Middle frontal gyrus (tissue), 1 donor: ENCODE data around the gene DHX32.

Experiments
- DNase-seq: peaks from one replicate; pipeline ENCODE4 v3.0.0-alpha.2; 2015; ENCODE audit warnings: low spot score; ENCODE audit errors: extremely low spot score

Gene DHX32

DNA sequence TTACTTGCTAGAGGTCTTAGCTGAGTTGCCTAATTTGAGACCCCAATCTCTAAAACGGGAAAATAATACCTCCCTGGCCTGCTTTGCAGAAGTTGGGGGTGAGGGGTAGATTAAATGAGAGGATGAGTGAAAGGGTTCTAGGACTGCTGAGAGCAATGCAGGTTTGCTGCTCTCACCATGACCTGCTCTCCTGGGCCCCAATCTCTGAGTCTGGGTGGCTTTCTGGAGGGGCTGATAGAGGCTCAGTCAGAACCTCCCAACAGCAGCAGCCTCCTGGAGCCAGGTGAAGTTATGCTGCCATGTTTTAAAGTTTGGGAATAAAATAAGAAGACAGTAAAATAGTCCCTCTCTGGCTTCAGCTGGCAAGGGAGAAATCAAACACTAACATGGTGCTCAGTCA is 65.3 kb downstream of the DHX32 start:
- DNase-seq = no peak

DNA sequence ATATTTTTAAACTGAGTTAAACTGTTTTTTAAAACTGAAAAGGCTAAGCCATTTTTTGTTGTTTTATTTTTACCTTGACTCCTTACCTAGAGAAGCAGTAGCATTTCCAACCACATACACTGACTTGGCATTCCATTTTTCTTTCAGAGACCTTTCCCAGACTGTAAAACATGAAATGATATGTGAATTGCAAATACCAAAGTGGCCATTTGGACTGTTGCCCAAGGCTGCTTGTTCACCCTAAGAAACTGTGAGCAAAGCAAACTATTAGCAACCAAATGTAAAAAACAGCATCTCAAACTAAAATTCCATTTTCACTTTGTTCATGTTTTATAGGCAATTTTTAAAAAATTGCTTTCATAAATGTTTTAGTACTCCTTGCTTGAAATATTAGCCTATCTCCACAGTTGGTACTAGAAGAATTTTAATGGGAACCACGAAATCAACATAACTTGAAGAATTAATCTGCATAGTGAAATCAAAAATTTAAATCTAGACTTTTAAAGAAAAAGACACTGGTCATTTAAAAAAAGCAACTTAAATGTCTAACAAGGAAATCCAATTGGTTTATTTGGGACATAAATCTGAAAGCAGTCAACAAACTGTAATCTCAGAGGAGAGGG is 68.9 kb downstream of the DHX32 start:
- DNase-seq = no peak

DNA sequence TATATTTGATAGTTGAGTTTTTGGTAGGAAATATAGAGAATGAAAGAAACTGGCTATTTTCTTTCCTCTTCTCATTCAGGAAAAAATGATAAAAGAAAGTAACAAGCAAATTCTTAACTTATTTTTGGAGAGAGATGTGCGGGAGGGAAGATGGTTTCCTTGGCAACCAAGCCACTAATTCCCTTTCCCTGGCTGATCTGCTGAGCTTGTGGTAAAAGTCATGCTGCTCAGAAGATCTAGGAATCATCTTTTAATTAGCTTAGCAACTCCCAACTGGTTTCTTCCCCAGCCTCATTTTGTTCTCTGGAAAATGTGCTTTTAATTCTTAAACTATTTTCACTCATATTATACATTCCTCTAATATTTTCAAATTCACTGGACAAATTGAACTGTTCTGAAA is 69.8 kb downstream of the DHX32 start:
- DNase-seq = no peak

DNA sequence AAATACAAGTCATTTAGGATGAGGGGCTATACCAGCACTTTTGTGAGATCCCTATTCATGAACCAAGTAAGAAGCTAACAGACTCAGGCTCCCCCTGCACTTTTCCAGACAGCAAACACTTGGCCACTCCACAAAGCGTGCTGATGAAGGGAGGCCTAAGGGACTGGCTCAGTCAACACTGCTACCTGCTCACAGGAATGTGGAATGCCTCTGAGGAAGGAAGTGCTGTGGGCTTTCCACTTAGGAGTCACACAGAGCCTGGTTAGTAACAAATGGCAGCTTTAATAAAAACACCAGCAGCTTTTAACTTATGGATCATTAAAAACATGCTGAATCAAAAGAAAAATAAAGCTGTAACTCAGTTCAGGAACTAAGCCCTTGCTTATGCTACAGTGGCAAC is 73.0 kb downstream of the DHX32 start:
- DNase-seq = no peak

DNA sequence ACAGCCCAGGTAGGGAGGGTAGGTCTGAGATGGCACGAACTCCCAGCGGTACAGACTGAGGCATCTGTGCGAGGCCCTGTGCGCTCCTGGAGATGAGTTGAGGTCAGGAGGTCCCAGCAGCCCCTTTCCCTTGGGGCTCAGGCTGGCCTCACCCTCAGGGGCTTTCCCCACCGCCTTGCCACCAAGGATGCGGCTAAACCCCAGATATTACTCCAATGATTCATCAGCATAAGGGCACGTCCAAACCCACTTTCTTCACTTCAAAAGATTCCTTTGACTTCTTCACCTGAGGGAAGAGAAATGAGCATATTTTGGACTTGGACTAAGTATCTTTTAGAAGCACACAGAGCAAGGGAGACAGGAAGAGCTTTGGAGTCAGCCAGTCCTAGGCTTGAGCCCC is 78.4 kb downstream of the DHX32 start:
- no peak for DNase-seq

DNA sequence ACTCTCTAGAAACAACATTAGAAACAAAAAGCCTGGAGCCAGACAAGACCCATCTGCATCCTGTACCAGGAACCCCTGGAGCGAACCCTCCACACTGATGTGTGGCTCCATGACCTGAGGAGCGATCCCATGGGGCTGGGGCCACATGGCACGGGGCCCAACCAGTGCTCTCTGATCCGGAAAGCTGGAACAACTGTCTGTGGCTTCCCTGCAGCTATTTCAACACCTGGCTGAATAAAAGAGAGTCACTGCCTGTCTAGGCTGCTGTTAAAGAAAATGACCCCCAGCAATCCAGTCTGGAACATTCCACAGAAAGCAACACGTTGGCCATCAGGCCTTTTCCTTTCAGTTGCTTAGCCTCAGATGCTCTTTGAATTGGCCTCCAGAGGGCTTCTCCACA is 79.0 kb downstream of the DHX32 start:
- DNase-seq = no peak

DNA sequence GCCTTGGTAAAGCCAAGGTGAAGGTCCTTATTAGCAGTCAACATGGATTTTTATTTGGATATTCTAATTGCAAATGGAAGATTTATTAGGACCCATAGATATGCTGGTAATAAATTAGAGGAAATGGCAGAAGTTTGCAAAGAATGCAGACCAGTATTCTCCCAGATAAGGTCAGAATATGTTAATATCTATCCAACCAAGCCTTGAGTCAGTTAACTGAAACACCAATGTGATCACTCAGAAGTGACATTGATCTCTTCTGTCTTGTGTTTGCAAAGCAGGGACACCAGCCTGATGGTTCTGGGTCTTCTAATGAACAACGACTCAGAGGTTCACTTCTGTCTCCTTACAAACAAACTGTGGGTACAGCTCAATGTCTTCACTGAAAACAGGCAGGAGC is 79.5 kb downstream of the DHX32 start:
- no peak for DNase-seq

DNA sequence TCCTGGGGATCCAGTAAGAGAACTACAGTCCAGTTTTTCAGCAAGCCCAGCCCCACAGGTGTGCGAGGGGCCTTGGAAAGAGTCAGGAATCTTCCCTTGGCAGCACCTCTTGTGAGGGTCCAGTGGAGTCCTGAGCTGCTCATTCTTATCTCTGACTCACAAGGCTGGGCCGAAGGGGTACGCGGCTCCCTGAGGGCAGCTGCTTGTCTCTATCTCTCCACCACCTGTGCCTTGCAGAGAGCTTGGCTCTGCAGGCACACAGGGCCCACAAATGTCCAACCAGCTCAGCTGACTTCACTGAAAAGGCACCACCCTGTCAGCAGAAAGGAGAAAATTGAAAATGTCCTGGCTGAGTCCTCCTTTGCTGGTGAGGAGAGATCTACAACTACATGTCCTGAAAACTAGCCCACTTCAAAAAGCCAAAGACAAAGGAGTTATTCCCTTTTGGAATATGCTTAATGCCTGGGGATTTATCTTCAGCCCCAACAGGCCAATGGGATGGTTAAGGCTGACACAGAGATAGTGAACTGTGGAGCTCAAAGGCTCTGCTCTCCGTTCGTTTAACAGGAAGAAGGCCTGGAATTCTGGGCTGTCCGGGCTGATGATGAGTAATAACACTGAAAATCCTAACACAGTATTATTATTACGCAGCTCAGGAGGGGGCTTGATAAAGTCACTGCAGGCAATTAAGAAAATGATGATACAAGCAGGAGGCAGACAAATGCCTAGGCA is 81.5 kb downstream of the DHX32 start:
- no peak for DNase-seq

DNA sequence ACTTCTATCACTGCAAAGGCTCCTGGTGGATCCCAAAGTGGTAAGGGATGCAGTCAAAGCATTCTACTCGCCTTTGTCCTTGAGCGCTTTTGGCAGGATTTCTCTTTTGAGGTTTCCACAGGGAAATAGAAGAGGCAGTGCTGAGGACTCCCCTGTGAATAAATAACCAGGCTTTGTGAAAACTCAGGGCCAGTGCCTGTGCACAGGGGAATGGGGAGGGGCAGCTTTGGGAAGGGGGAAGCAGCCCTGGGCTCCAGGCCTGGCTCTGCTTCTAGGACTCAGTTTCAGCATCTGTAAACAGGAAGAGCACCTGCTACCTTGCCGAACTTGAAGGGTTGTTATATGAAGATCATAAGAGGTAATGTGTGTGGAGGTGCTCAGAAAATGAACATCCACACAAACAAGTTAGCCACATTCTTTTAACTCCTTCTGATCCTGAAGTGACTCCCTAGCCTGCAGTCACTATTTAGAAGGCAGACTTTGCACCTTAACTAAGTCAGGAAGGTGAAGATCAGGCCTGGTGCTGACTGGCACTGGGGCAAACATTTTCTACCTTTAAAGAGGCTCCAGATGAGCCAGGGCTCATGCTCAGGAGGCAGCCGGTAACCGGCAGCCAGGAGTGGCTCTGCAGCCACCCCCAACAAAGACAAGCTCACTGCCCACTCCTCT is 83.0 kb downstream of the DHX32 start:
- no peak for DNase-seq

DNA sequence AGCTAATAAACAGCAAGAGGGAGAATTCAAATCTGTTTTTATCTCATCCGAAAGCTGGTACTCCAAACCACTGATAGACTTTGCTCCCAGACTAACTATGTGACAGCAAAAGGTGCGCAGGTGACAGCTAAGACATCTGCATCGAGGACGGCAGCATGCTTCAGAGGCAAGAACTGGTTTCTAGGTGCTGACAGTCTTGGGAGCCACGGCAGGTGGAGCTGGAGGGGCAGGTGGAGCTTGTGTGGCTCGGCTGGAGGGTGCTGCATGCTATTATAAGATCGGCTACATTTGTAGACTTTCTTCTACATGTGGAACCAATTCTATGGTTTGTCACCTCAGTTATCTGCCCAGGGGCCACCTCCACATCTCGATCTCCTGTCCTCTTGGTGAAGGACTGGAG is 83.7 kb downstream of the DHX32 start:
- no peak for DNase-seq

DNA sequence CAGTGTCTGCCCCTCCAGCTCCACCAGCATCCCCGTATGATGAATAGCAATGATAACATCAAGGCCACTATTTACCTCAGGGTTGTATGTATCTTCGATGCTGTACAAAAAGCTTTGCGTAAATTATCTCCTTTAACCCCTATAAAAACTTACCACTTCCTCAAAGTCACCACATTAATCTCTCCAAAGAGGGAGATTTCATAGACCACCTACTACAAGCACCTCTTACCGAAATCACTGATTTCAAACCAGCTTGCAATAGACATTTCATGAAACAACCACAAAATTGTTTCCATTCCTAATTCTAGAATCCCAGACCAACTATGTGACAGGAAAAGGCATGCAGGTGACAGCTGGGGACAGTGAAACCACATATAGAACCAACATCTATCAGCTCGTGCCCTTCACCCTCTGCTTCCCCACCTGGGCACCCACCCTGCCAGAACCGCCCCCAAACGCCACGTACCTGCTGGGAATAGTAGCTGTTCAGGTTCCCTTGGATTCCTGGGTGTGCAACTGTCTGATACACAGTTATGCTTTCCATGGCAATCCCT is 85.4 kb downstream of the DHX32 start:
- no peak for DNase-seq

DNA sequence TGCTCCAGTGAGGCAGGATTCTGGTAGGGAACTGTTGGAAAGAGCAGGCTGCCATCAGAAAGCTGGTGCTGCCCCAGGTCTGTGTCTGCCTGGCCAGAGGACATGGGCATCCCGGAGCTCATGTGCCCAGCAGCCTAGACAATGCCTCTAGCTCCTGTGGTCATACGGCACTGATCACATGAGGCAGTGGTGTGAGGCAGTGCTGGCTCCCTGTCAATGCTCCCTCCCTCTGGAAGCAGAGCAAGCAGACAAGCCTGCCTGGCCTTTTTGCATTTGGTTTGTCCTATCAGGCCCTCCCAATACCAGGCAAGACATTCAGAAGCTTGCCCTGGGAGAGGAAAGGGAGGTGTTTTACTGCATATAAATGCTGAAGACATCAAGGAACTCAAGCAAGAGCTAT is 86.0 kb downstream of the DHX32 start:
- DNase-seq = peak; percentile 38

DNA sequence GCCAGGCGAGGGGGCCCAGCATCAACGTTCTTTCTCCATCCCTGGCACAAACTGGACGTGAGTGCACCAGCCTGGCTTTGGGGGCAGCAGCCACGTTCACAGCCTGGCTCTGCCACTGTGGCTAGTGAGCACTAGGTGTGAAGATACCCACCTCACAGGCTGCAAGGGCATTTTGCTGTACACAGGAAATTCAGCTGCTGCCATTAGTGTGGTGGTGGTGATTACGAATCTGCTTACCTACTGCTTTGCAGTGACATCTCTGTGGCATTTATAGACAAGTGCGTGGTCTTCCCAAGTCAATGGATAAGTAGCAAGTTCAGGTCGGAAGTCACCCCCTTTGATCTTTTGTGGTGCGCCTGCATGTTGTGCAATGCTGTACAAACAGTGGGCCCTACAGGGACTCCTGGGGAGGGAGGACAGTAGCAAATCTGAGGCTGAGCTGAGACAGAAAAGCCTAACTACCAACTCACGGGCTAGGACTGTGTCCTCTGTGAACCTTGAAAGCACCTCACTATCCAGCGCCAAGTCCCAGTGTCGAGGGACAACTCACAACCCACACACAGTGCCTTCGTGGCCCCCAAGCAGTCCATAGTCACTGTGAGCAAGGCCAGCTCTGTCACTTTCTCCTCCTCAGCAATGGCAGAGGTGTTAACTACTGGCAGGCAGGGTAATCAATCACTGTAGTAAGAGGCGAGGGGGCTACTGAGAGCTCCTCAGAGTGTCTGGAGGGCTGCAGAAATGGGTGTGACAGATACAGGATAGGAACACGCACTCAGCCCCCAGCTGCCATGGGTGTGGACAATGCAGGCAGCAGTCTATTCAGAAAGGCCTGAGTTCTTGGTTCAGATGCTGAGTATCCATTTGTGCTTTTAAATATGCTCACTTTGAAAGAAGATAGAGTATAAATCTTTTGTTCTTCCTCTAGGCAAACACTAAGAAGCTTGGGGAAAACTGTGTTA is 88.5 kb downstream of the DHX32 start:
- DNase-seq = no peak

DNA sequence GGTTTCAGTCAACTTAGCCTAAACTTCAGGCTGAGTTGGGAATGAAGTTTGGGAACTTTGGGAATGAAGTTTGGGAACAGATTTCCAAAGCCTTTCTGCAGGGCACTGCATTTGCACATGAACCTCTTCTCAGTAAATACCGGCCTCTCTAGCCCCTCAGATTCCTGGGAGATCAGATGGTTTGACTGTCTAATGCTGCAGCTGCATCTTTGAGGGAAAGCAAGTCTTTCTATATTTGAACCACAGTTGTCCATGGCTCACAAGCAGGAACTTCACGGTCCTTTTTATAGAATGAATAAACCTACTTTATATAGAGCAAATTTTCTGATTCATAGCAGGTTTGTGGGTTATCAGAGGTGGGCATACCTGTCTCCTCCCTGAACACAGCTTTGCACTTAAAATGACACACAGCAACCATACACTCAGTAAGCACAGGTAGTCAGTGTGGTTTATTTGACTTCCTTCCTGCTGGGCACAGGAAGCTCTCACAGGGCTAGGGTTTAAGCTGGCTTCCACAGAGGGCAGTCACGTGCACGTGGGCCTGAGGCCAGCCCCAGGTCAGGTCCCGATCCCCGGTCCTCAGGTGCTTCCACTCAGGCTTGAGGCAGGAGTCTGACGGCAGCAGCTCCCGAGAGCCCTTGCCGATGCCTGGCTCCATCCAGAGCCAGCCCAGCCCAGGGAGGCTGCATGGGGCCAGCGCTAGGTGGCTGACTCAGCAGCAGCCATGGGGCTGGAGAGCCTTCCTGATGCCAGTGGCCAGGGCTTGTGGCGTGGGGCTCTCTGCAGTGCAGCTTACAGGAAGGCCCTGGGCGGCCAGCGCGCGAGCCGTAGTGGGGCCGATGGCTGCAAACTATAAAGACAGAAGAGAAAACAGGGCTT is 92.7 kb downstream of the DHX32 start:
- no peak for DNase-seq
